GM19372 (cell line): ENCODE data around the gene REV3L.
"Not testable (repeated sequence)": the region's sequence is repeated elsewhere in the genome, so short reads cannot be mapped to it uniquely, and the experiment has no call there.

Experiments used
- ATAC-seq: cut with Tn5 transposase; IDR thresholded peaks from one replicate; pipeline ENCODE4 v1.9.1; 2021; ENCODE audit warnings: mild to moderate bottlenecking, low read depth, moderate library complexity; ENCODE audit not compliant: unreplicated experiment

Gene REV3L

DNA sequence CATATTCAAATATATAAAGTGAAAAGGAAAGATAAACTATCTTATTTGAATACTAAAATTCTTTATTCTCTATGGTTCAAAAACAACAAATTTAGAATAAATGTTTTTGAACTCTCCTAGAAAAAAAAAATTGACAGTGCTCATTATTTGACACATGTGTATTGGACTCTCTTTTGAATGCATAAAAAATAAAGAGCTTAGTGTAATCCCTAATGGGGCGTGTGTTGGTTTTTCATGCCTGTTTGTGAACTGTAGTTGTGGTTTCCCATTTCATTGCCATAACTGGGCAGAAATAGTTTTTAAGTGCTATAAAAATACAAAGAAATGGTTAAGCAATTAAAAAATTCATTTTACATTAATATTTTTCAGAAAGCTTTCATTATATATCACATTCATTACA lies 101.3 kb downstream of the REV3L start:
- ATAC-seq = no peak

- no peak for ATAC-seq
These were observed 101.9 kb downstream of the REV3L start for GRCh38 chr6:111381123-111381522.

GRCh38 chr6:111379831-111380230 lies 103.2 kb downstream of the REV3L start:
- no peak for ATAC-seq

- ATAC-seq = no peak
These were observed 103.7 kb downstream of the REV3L start for GRCh38 chr6:111379302-111379701.

- ATAC-seq = no peak
These were observed 105.4 kb downstream of the REV3L start for GRCh38 chr6:111377558-111378120.

- ATAC-seq = no peak
These were observed 115.5 kb downstream of the REV3L start for GRCh38 chr6:111367393-111368088.

GRCh38 chr6:111361648-111362047 lies 121.4 kb downstream of the REV3L start:
- ATAC-seq = no peak

DNA sequence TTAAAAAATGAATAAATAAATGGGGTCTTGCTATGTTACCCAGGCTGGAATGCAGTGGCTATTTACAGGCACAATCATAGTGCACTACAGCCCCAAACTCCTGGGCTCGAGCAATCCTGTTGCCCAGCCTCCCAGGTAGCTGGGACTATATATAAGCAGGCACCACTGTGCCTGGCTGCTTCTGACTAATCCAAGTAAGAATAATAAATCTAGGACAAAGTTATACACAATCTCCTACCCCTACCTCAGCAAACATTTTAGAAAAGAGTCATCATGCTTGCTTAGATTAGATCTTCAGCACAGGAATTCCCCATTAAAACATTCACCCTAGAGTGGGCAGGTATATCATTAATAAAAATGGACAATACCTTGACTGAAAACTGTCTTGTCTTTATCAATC lies 124.6 kb downstream of the REV3L start:
- no peak for ATAC-seq

GRCh38 chr6:111357705-111358104 lies 125.3 kb downstream of the REV3L start:
- ATAC-seq = no peak

GRCh38 chr6:111356551-111356950 lies 126.5 kb downstream of the REV3L start:
- no peak for ATAC-seq

DNA sequence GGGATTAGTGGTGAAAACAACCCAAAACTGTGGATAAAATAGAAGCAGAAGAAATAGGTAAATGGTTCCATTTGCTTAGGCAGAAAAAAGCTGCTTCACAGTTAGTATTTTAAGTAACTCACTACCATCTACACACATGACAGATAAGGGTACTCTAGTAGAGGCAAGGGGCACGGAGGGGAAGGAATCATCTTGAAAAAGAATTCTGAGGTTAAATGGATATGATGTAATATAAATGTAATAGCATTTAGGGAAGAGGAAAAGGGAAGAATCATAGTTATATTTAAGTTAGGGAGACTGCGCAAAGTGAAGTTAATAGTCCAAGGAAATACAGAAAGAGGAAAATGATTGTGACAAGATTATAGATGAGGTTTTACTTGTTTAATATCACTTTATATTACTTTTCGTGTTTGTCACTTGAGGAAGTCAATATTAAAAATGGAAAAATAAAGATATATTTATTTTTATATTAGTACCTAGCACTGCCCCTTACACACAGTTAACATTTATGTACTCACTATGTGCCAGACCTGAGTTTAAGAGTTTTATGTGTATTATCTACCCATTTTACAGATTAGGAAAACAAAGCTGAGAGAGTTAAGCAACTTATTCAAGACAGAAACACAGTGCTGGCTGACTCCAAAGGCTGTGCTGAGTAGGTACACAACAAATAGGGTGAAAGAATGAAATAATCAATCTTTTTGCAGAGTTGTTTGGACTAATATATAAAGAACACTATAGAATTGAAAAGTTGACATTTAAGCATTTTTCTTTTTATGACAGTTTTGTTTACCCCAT lies 128.1 kb downstream of the REV3L start:
- no peak for ATAC-seq

DNA sequence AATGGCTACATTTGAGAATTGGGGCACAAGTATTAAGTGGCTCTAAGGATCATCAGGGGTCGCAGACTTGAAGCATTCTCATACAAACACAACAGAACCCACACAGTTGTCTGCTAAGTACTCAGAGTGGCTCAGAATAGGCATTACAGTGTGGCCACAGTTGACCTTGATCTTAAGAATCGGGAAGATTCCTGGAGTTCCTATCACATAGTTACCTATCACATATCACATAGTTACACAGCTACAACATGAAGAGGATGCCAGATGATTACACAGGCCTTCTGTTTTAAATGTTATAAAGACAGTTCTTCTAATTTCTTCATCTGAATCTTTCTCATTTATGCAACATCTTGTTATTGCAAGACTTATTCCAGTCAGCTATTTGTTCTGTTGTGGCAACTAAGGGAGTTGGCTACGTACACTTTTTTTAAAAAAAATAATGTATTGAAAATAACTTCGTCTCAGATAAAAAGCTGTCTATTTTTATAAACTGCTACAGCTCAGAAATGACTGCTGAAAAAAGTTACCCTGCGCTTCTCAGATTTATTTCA lies 129.0 kb downstream of the REV3L start:
- no peak for ATAC-seq

- ATAC-seq = no peak
These were observed 135.4 kb downstream of the REV3L start for GRCh38 chr6:111347589-111347988.

DNA sequence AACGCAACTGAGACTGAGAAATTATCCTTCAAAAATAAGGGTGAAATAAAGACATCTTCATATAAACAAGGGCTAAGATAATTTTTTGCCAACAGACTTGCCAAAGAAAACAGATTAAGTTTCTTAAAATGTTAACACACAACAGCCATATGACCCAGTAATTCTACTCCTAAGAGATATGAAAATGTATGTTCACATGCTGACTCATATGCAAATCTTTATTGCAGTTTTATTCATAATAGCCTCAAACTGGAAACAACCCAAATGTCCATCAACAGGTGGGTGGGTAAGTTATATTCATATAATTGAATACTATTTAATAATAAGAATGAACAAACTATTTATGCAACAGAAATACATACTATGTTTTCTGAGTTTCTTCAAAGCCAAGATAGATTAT lies 140.1 kb downstream of the REV3L start:
- no peak for ATAC-seq

GRCh38 chr6:111339294-111339693 lies 143.7 kb downstream of the REV3L start:
- ATAC-seq = no peak

DNA sequence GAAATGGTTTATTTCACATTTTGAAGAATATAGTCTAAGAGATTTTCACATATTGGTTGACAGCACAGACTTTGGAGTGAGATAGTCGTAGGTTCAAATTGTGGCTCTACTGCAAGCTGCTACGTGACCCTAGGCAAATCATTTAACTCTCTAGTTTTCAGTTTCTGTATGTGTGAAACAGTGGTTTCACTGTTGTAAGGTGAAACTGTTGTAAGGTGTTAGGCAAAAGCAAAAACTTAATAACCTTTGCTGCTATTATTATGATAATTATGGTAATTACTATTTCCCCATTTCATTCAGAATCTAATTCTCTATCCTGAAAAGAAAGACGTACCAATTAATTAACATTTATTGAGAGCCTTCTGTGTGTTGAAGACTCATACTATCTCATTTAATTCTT lies 144.2 kb downstream of the REV3L start:
- peak; percentile 100 for ATAC-seq

DNA sequence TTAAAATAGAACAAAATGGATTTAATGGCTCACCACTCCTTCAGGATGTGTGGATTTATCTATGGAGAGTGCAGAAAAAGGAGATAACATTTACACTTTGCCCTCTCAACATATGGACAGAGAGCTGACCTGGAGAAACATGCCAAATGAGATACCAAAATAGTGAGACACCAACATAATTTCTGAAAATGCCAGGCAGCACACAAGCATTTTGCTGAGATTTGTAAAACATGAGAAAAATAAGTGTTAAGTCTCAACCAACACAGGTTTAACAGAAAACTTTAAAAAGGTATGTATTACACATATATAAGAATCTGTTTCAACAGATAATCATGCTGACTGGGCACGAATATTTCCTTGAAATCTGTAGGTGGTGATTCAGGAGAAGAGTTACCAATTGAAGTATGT lies 145.2 kb downstream of the REV3L start:
- no peak for ATAC-seq

DNA sequence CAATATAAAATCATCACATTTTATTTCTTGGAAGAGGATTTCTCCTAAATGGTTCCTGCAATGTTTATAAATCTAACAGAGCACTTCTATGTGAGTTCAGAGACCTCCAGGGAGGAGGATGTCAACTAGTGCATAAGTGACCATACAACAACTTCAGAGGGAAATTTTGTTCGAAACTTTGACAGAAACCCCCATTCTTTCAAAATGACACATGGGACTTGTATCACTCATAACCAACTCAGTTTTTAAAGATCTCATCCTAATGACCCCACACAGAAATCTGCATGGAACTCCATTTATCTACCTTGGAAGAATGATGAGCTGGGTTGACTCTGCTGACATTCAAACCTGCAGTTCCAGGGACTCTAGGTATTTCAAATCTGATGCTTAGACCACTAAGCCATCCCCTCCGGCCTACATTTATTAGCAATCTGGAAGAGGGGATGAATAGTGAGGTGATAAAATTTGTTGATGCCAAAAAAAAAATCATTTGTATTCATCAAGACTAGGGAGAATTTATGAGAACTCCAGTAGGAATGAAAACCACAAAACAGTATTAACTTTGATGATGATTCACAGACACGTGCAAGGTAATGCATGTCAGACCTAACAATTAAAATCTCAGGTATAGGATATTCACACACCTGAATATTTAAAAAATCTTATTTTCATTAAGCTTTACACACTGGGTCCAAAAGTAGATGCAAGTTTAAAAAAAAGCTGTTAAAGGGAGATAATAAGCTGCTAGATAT lies 153.0 kb downstream of the REV3L start:
- ATAC-seq = no peak

DNA sequence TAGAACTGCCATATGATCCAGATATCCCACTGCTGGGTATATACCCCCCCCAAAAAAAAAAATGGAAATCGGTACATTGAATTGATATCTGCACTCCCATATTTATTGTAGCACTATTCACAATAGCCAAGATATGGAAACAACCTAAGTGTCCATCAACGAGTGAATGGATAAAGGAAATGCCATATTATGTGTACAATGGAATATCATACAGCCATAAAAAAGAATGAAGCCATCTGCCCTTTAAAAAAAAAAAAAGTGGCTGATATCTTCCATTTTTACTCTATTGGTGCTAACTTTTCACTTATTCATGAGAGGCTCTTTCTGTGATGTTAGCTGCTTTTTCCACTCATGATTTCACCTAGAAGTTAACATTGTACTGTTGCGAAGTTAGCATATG lies 156.5 kb downstream of the REV3L start:
- ATAC-seq = no peak

GRCh38 chr6:111322145-111322544 lies 160.9 kb downstream of the REV3L start:
- no peak for ATAC-seq

- not testable (repeated sequence) for ATAC-seq
These were observed 175.1 kb downstream of the REV3L start for GRCh38 chr6:111307950-111308349.
